ENCODE measurements around the gene HOXD9.

- TF ChIP-seq CTCF (IDR thresholded peaks at IDR 0.05; ENCODE audit: low read depth, low read length) (no peak), POLR2A (IDR thresholded peaks at IDR 0.05; ENCODE audit: extremely low read depth, insufficient read length) (no peak)
These were observed 1.9 kb upstream of the HOXD9 start for GRCh38 chr2:176120364-176121189.
